Activated naive CD4-positive, alpha-beta T cell treated with anti-CD3 and anti-CD28 coated beads, Interleukin-2, amount 50 U/mL, for 72 hours (primary cell): ENCODE measurements around the gene PLAU. TPM values are rescaled to one million over a fixed set of nuclear protein-coding genes. Genes with fewer than 3 reads are reported as not detected.

ENCODE experiments used
- total RNA-seq, 2 donors: library from RNA; stranded (reverse); gene quantifications; one replicate each; pipeline ENCODE4 v1.2.3, GENCODE V29; 2022

The PLAU gene
- total RNA-seq, 2 donors from 2014 or later = 0.14 to 0.39 TPM

Other genes with a start within 250 kb of the PLAU start
- 10 to 100 TPM in 1 of 2 donors, 1 to 10 TPM in 1; 5.5 to 10.3 TPM for gene AGAP5, start 213.0 kb upstream of the PLAU start, total RNA-seq
- gene SEC24C, start 166.8 kb upstream of the PLAU start, total RNA-seq = 100 to 1,000 TPM; 101 TPM
- gene CHCHD1, start 129.1 kb upstream of the PLAU start, total RNA-seq = 10 to 100 TPM; 26.7 to 28.7 TPM
- gene ZSWIM8, start 125.5 kb upstream of the PLAU start, total RNA-seq = 100 to 1,000 TPM in 1 of 2 donors, 10 to 100 TPM in 1; 56.7 to 118 TPM
- gene NDST2, start 99.5 kb upstream of the PLAU start, total RNA-seq = 10 to 100 TPM; 66.1 to 76.9 TPM
- 10 to 100 TPM; 26.2 to 39.7 TPM for gene CAMK2G, start 36.6 kb upstream of the PLAU start, total RNA-seq
- gene VCL, start 87.0 kb downstream of the PLAU start, total RNA-seq = 10 to 100 TPM in 1 of 2 donors, 1 to 10 TPM in 1; 9.7 to 15.6 TPM
- gene AP3M1, start 239.7 kb downstream of the PLAU start, total RNA-seq = 10 to 100 TPM; 29.7 to 39.7 TPM
- gene ADK, start 240.1 kb downstream of the PLAU start, total RNA-seq = 10 to 100 TPM; 52.0 to 53.3 TPM